ENCODE data around the gene KLHL36. TPM values are rescaled to one million over a fixed set of nuclear protein-coding genes. Genes with fewer than 3 reads are reported as not detected.

KLHL36 gene
- total RNA-seq, 1 experiment from 2014 or later = 46.0 TPM

DNA sequence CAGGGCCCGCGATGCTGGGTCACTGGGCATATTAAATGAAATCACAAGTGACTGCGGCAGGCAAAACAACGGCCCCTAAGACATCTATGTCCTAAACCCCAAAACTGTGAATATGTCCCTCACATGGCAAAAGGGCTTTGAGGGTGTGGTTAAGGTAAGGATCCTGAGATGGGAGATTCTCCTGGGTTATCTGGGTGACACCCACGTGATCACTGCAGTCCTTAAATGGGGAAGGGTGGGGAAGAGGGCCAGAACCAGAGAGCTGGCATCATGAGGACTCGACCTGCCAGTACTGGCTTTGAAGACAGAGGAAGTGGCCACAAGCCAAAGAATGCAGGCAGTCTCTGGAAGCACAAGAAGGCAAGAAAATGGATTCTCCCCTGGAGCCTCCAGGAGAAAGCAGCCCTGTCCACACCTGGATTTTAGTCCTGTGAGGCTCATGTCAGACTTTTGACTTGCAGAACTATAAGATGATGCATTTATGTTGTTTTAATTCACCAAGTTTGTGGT lies 42.9 kb upstream of the KLHL36 start:
- intact Hi-C loops (cut with micrococcal nuclease; ENCODE audit: unreplicated experiment) (no loop called here), in situ Hi-C loops (cut with HindIII; ENCODE audit: low pct_unique_long_range_greater_than_20kb, low sequenced_read_pairs) (no loop called here)
- CTCF ChIA-PET = no interaction called here
- peak overlapping the region; percentile 76 for H3K27ac ChIP-seq (ENCODE audit: low read length)
- DNase-seq (ENCODE audit: low read depth, low spot score) (no peak), ATAC-seq (no peak)
- TF ChIP-seq TCF7L2 (IDR thresholded peaks at IDR 0.05; ENCODE audit: low read depth, low read length) (no peak), SIN3A (IDR thresholded peaks at IDR 0.05; ENCODE audit: borderline replicate concordance, insufficient read depth, low read depth, low read length) (no peak), POLR2AphosphoS5 (IDR thresholded peaks at IDR 0.05; ENCODE audit: low read depth, low read length) (no peak)
- TF ChIP-seq, protein P1, sequence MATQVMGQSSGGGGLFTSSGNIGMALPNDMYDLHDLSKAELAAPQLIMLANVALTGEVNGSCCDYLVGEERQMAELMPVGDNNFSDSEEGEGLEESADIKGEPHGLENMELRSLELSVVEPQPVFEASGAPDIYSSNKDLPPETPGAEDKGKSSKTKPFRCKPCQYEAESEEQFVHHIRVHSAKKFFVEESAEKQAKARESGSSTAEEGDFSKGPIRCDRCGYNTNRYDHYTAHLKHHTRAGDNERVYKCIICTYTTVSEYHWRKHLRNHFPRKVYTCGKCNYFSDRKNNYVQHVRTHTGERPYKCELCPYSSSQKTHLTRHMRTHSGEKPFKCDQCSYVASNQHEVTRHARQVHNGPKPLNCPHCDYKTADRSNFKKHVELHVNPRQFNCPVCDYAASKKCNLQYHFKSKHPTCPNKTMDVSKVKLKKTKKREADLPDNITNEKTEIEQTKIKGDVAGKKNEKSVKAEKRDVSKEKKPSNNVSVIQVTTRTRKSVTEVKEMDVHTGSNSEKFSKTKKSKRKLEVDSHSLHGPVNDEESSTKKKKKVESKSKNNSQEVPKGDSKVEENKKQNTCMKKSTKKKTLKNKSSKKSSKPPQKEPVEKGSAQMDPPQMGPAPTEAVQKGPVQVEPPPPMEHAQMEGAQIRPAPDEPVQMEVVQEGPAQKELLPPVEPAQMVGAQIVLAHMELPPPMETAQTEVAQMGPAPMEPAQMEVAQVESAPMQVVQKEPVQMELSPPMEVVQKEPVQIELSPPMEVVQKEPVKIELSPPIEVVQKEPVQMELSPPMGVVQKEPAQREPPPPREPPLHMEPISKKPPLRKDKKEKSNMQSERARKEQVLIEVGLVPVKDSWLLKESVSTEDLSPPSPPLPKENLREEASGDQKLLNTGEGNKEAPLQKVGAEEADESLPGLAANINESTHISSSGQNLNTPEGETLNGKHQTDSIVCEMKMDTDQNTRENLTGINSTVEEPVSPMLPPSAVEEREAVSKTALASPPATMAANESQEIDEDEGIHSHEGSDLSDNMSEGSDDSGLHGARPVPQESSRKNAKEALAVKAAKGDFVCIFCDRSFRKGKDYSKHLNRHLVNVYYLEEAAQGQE (IDR thresholded peaks at IDR 0.05; ENCODE audit: insufficient read depth in 1 of 2, low read depth in 2 of 2, low read length in 1 of 2) = no peak
- TF ChIP-seq, protein P2, sequence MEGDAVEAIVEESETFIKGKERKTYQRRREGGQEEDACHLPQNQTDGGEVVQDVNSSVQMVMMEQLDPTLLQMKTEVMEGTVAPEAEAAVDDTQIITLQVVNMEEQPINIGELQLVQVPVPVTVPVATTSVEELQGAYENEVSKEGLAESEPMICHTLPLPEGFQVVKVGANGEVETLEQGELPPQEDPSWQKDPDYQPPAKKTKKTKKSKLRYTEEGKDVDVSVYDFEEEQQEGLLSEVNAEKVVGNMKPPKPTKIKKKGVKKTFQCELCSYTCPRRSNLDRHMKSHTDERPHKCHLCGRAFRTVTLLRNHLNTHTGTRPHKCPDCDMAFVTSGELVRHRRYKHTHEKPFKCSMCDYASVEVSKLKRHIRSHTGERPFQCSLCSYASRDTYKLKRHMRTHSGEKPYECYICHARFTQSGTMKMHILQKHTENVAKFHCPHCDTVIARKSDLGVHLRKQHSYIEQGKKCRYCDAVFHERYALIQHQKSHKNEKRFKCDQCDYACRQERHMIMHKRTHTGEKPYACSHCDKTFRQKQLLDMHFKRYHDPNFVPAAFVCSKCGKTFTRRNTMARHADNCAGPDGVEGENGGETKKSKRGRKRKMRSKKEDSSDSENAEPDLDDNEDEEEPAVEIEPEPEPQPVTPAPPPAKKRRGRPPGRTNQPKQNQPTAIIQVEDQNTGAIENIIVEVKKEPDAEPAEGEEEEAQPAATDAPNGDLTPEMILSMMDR (IDR thresholded peaks at IDR 0.05) = no peak
- H3K9me3 ChIP-seq (ENCODE audit: control insufficient read depth, insufficient read depth, low read depth, low read length) = no peaks in the 10 kb centered on the region
- no peaks in the 10 kb centered on the region for H3K36me3 ChIP-seq (ENCODE audit: control insufficient read depth, insufficient read depth, low read length)
- no peak overlapping the region for H3K4me3 ChIP-seq (ENCODE audit: low read depth in 2 of 2, low read length in 2 of 2)
- peaks cover 48% of the 10 kb centered on the region for H3K4me1 ChIP-seq (ENCODE audit: control insufficient read depth, insufficient read depth, low read length)
- POLR2A ChIA-PET = no interaction called here
- BruUV-seq (replicated peaks) = no TSS peak
- H3K27me3 ChIP-seq (ENCODE audit: control insufficient read depth, insufficient read depth, low read length) = no peaks in the 10 kb centered on the region

DNA sequence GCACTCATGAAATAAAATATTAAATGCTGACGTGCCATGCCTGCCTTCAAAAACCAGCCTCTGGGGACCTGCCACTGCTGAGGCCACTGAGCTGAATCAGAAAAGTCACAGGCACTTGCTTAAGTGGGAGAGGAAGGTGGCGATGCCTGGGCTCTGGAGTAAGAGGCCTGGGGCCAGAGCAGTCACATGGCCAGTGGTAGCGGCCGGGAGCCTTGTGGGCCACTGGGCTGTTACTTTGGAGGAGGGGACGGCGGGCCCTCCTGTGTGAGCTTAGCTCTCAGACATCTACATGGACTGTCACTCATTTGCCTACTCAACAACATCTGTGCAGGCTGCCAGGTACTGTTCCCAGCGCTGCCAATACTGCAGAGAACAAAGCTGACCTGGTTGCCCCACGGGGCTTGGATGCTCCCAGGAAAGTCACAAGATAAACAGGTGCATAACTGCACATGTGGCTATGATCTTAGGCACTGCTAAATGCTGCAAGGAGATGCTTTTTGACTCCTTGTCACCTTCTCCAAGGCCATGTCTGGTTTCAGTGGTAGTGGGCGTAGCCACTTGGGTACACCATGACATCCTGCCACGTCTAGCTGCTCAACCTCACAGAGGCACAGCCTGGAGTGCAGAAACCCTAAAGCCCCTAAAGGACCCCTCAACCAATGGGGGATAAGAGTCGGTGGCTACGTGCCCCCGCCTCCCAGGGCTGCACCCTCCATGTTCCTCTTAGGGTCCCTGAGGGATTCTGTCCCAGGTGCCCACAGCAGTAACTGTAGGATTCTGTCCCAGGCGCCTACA lies 42.0 kb upstream of the KLHL36 start:
- ChIA-PET CTCF (no interaction called here), POLR2A (no interaction called here)
- Histone ChIP-seq H3K4me1 (ENCODE audit: control insufficient read depth, insufficient read depth, low read length) (peaks cover 39% of the 10 kb centered on the region), H3K27me3 (ENCODE audit: control insufficient read depth, insufficient read depth, low read length) (no peaks in the 10 kb centered on the region), H3K4me3 (ENCODE audit: low read depth in 2 of 2, low read length in 2 of 2) (no peak overlapping the region), H3K27ac (ENCODE audit: low read length) (no peak overlapping the region), H3K9me3 (ENCODE audit: control insufficient read depth, insufficient read depth, low read depth, low read length) (no peaks in the 10 kb centered on the region), H3K36me3 (ENCODE audit: control insufficient read depth, insufficient read depth, low read length) (no peaks in the 10 kb centered on the region; the same call in 1 of the 2 replicates)
- DNase-seq (ENCODE audit: low read depth, low spot score) (no peak), ATAC-seq (0 out of 2 replicates have a peak, but pooled peaks have one; percentile 20)
- in situ Hi-C loops (cut with HindIII; ENCODE audit: low pct_unique_long_range_greater_than_20kb, low sequenced_read_pairs) = no loop called here
- BruUV-seq (replicated peaks) = no TSS peak
- intact Hi-C loops (cut with micrococcal nuclease; ENCODE audit: unreplicated experiment) = no loop called here
- TF ChIP-seq SIN3A (IDR thresholded peaks at IDR 0.05; ENCODE audit: borderline replicate concordance, insufficient read depth, low read depth, low read length) = no peak
- TF ChIP-seq POLR2AphosphoS5 (IDR thresholded peaks at IDR 0.05; ENCODE audit: low read depth, low read length) = no peak
- TF ChIP-seq TCF7L2 (IDR thresholded peaks at IDR 0.05; ENCODE audit: low read depth, low read length) = no peak
- TF ChIP-seq, protein P1 (IDR thresholded peaks at IDR 0.05; ENCODE audit: insufficient read depth in 1 of 2, low read depth in 2 of 2, low read length in 1 of 2) = no peak
- TF ChIP-seq, protein P2 (IDR thresholded peaks at IDR 0.05) = no peak
